ENCODE data around the gene ABLIM1.
A peak's percentile ranks its signal among the peaks of the same experiment; 100 is the strongest.

DNA sequence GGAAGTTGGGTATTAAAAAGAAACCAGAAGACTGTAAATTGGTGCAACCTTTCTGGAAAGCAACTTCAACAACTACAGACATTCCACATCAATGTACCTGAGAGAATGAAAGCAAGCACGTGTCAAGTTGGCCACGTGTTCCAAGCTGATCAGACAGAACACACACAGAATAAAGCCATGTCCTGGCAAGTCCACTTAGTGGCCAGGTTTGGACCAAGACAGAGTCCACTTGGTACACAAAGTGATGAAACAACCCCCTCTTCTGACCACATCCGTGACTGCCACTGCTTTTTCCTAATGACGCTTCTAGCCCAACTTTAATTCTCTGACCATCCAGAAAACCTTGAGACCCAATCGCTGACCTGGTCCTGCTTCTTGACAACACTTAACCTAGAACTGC lies 109.4 kb downstream of the ABLIM1 start:
- TF ChIP-seq, protein P1, sequence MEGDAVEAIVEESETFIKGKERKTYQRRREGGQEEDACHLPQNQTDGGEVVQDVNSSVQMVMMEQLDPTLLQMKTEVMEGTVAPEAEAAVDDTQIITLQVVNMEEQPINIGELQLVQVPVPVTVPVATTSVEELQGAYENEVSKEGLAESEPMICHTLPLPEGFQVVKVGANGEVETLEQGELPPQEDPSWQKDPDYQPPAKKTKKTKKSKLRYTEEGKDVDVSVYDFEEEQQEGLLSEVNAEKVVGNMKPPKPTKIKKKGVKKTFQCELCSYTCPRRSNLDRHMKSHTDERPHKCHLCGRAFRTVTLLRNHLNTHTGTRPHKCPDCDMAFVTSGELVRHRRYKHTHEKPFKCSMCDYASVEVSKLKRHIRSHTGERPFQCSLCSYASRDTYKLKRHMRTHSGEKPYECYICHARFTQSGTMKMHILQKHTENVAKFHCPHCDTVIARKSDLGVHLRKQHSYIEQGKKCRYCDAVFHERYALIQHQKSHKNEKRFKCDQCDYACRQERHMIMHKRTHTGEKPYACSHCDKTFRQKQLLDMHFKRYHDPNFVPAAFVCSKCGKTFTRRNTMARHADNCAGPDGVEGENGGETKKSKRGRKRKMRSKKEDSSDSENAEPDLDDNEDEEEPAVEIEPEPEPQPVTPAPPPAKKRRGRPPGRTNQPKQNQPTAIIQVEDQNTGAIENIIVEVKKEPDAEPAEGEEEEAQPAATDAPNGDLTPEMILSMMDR (conservative IDR thresholded peaks at IDR 0.05 in 1 of 2, IDR thresholded peaks at IDR 0.05 in 1 of 2; ENCODE audit: extremely low read depth in 1 of 2, insufficient read depth in 1 of 2, low read depth in 1 of 2, low read length in 2 of 2), result peak; percentile 40 to 58
- no peak for TF ChIP-seq EZH2 (IDR thresholded peaks at IDR 0.05; ENCODE audit: borderline replicate concordance, low read length)
